ENCODE measurements around the gene HDGF. TPM values are rescaled to one million over a fixed set of nuclear protein-coding genes. Genes with fewer than 3 reads are reported as not detected.

Gene HDGF
- total RNA-seq, 2 experiments from 2014 or later = 60.8 TPM

- ChIA-PET CTCF (interaction anchor here (0.9 to 4.6 kb wide), 3 partner anchors 15 to 22 kb away, joined by 3 to 51 read pairs (median 43); partner anchors contain the start of genes ISG20L2 and METTL25B), POLR2A (interaction anchor here (2.4 kb wide), 1 partner anchor 15 kb away, joined by 14 read pairs; no protein-coding TSS in a partner anchor)
- H3K27ac Mint-ChIP-seq = no peak overlapping the region
Observed at GRCh38 chr1:156704166-156704711, 47.2 kb downstream of the HDGF start.

DNA sequence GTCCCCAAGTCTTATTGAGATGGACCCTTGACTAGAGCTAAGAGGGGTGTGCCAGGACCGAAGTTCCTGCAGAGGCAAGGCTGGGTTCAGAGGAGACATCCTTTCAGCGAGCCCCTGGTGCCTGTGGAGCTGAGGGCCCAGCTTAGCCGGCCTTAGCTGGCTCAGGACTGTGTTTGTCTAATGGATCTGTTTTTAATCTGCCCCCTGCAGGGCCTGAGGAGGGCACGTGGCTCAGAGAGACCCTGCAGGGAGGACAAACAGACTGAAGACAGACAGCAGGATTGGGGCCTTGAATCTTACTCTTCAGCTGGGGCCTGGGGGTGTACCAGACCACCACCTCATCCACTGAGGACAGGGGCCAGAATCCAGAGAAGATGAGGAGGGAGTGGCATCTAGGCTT lies 47.7 kb downstream of the HDGF start:
- Histone ChIP-seq H3K27ac (ENCODE audit: low read depth in 1 of 2, low read length in 2 of 2) (no peak overlapping the region), H3K27me3 (ENCODE audit: control insufficient read depth in 1 of 2, insufficient read depth in 2 of 2, low read length in 2 of 2) (peaks cover 23 to 24% of the 10 kb centered on the region in 2 experiments), H3K9me3 (ENCODE audit: control insufficient read depth in 1 of 2, insufficient read depth in 1 of 2, low read length in 2 of 2) (no peaks in the 10 kb centered on the region), H3K4me3 (ENCODE audit: low read length) (no peak overlapping the region), H3K4me1 (ENCODE audit: insufficient read depth, low read length) (peaks cover 35% of the 10 kb centered on the region), H3K36me3 (ENCODE audit: insufficient read depth, low read length) (no peaks in the 10 kb centered on the region)
- no peak overlapping the region for H3K27ac Mint-ChIP-seq
- peak overlapping the region; percentile 70 for H3K4me3 Mint-ChIP-seq
- intact Hi-C loops (cut with DNase I, micrococcal nuclease) = no loop called here
- H3K9me3 Mint-ChIP-seq = no peaks in the 10 kb centered on the region
- no peak for TF ChIP-seq CTCF (IDR thresholded peaks at IDR 0.05)
- H3K4me1 Mint-ChIP-seq (ENCODE audit: low read depth) = peaks cover 32% of the 10 kb centered on the region
- ATAC-seq (ENCODE audit: poor library complexity) (no peak), DNase-seq (no peak)
- ChIA-PET CTCF (interaction anchor here (0.9 kb wide), 1 partner anchor 22 kb away, joined by 3 read pairs; no protein-coding TSS in a partner anchor), POLR2A (no interaction called here)
- H3K36me3 Mint-ChIP-seq (ENCODE audit: low read depth) = no peaks in the 10 kb centered on the region
- H3K27me3 Mint-ChIP-seq = peaks cover 61% of the 10 kb centered on the region

More at GRCh38 chr1:156704166-156704711, 47.2 kb downstream of the HDGF start:
- peaks cover 32% of the 10 kb centered on the region for H3K4me1 Mint-ChIP-seq (ENCODE audit: low read depth)
- Histone ChIP-seq H3K4me1 (ENCODE audit: insufficient read depth, low read length) (peaks cover 35% of the 10 kb centered on the region), H3K36me3 (ENCODE audit: insufficient read depth, low read length) (no peaks in the 10 kb centered on the region), H3K27ac (ENCODE audit: low read depth in 1 of 2, low read length in 2 of 2) (no peak overlapping the region), H3K9me3 (ENCODE audit: control insufficient read depth in 1 of 2, insufficient read depth in 1 of 2, low read length in 2 of 2) (no peaks in the 10 kb centered on the region), H3K27me3 (ENCODE audit: control insufficient read depth in 1 of 2, insufficient read depth in 2 of 2, low read length in 2 of 2) (peaks cover 23 to 24% of the 10 kb centered on the region in 2 experiments), H3K4me3 (ENCODE audit: low read length) (no peak overlapping the region)
- intact Hi-C loops (cut with DNase I, micrococcal nuclease) = no loop called here
- H3K27me3 Mint-ChIP-seq = peaks cover 57% of the 10 kb centered on the region
- H3K36me3 Mint-ChIP-seq (ENCODE audit: low read depth) = no peaks in the 10 kb centered on the region
- H3K9me3 Mint-ChIP-seq = no peaks in the 10 kb centered on the region
- no peak for DNase-seq
- no peak for TF ChIP-seq CTCF (IDR thresholded peaks at IDR 0.05)
- H3K4me3 Mint-ChIP-seq = peak overlapping the region; percentile 70
- ATAC-seq (ENCODE audit: poor library complexity) = no peak

GRCh38 chr1:156703336-156703735 lies 48.1 kb downstream of the HDGF start:
- H3K36me3 ChIP-seq (ENCODE audit: insufficient read depth, low read length) = no peaks in the 10 kb centered on the region
- Mint-ChIP-seq H3K4me1 (ENCODE audit: low read depth) (peaks cover 32% of the 10 kb centered on the region), H3K36me3 (ENCODE audit: low read depth) (no peaks in the 10 kb centered on the region), H3K9me3 (no peaks in the 10 kb centered on the region), H3K27ac (no peak overlapping the region), H3K4me3 (peak overlapping the region; percentile 11), H3K27me3 (peaks cover 63% of the 10 kb centered on the region)
- no peak overlapping the region for H3K4me3 ChIP-seq (ENCODE audit: low read length)
- DNase-seq (no peak), ATAC-seq (ENCODE audit: poor library complexity) (no peak)
- intact Hi-C loops (cut with DNase I, micrococcal nuclease) = no loop called here
- peaks cover 35% of the 10 kb centered on the region for H3K4me1 ChIP-seq (ENCODE audit: insufficient read depth, low read length)
- ChIA-PET CTCF (interaction anchor here (0.9 to 2.0 kb wide), 2 partner anchors 13 to 23 kb away, joined by 3 to 10 read pairs; no protein-coding TSS in a partner anchor), POLR2A (no interaction called here)
- TF ChIP-seq CTCF (IDR thresholded peaks at IDR 0.05) = no peak
- no peak overlapping the region for H3K27ac ChIP-seq (ENCODE audit: low read depth in 1 of 2, low read length in 2 of 2)
- H3K9me3 ChIP-seq (ENCODE audit: control insufficient read depth in 1 of 2, insufficient read depth in 1 of 2, low read length in 2 of 2) = no peaks in the 10 kb centered on the region
- peaks cover 23 to 24% of the 10 kb centered on the region in 2 experiments for H3K27me3 ChIP-seq (ENCODE audit: control insufficient read depth in 1 of 2, insufficient read depth in 2 of 2, low read length in 2 of 2)
